PC-3 (cell line): Measurements from ENCODE around the gene NXPE4. TPM values are rescaled to one million over a fixed set of nuclear protein-coding genes. Genes with fewer than 3 reads are reported as not detected.

Source experiments
- ATAC-seq: fragments of 200-7000 bp; cut with Tn5 transposase; 2 replicates; pipeline ENCODE4 v1.9.1; 2020; ENCODE audit warnings: mild to moderate bottlenecking, moderate library complexity
- BruUV-seq: library from RNA; stranded (reverse); fragments of 400-500 nt; replicated peaks from 2 replicates; lab custom pipeline; 2021; lab: Mats Ljungman, UMichigan
- CTCF ChIA-PET: fragments of 300-600 bp; sonication (Branson Sonifier 250); formaldehyde crosslinking; loops from one replicate; lab custom pipeline; 2022; ENCODE audit warnings: antibody characterized with exemption; lab: Charles Lee
- POLR2A ChIA-PET: fragments of 300-600 bp; sonication (Branson Sonifier 250); formaldehyde crosslinking; loops from one replicate; lab custom pipeline; 2022; ENCODE audit warnings: antibody characterized with exemption; ENCODE audit not compliant: unreplicated experiment; lab: Charles Lee
- DNase-seq: peaks from one replicate; pipeline ENCODE4 v3.0.0-alpha.2; 2015
- H2AFZ ChIP-seq: fragments of 300-600 bp; sonication (generic); 2 replicates; pipeline ENCODE4 v1.6.0; 2016; ENCODE audit warnings: antibody characterized with exemption, low read length
- H3F3A ChIP-seq: fragments of 300-600 bp; sonication (generic); one replicate; pipeline ENCODE4 v1.6.0; 2017; ENCODE audit warnings: antibody characterized with exemption, low read length, control low read depth, mild to moderate bottlenecking; ENCODE audit not compliant: unreplicated experiment
- H3K27ac ChIP-seq: fragments of 300-600 bp; sonication (generic); 2 replicates; pipeline ENCODE4 v1.5.1; 2016; ENCODE audit warnings: mild to moderate bottlenecking, low read length
- H3K27me3 ChIP-seq: fragments of 300-600 bp; sonication (generic); 2 replicates; pipeline ENCODE4 v1.6.1; 2016; ENCODE audit warnings: low read length, mixed read lengths
- H3K36me3 ChIP-seq: fragments of 300-600 bp; sonication (generic); 2 replicates; pipeline ENCODE4 v1.6.1; 2016; ENCODE audit warnings: low read depth, mixed run types, low read length, mixed read lengths
- H3K4me1 ChIP-seq: fragments of 300-600 bp; sonication (generic); 2 replicates; pipeline ENCODE4 v1.5.1; 2016; ENCODE audit warnings: low read length; ENCODE audit not compliant: insufficient read depth
- H3K4me2 ChIP-seq: fragments of 300-600 bp; sonication (generic); 2 replicates; pipeline ENCODE4 v1.6.0; 2016; ENCODE audit warnings: low read length
- H3K4me3 ChIP-seq: fragments of 300-600 bp; sonication (generic); 2 replicates; pipeline ENCODE4 v1.5.1; 2016; ENCODE audit warnings: mild to moderate bottlenecking, low read length, mixed read lengths
- H3K79me2 ChIP-seq: fragments of 300-600 bp; sonication (generic); 2 replicates; pipeline ENCODE4 v1.6.1; 2017; ENCODE audit warnings: low read length, mixed read lengths
- H3K9ac ChIP-seq: fragments of 300-600 bp; sonication (generic); 2 replicates; pipeline ENCODE4 v1.6.0; 2016; ENCODE audit warnings: mild to moderate bottlenecking, low read length
- H3K9me2 ChIP-seq: fragments of 300-600 bp; sonication (generic); replicated peaks from 2 replicates; pipeline ENCODE4 v1.6.1; 2016; ENCODE audit warnings: mixed run types, low read length, mixed read lengths
- H3K9me3 ChIP-seq: fragments of 300-600 bp; sonication (generic); 2 replicates; pipeline ENCODE4 v1.6.1; 2016; ENCODE audit warnings: low read length, mixed read lengths
- H4K20me1 ChIP-seq: fragments of 300-600 bp; sonication (generic); 2 replicates; pipeline ENCODE4 v1.6.1; 2016; ENCODE audit warnings: low read length, mixed read lengths
- EZH2 ChIP-seq: fragments of 300-600 bp; sonication (generic); IDR thresholded peaks from one replicate; pipeline ENCODE4 v1.6.1; 2017; ENCODE audit warnings: antibody characterized with exemption, mild to moderate bottlenecking, low read length; ENCODE audit not compliant: unreplicated experiment
- EZH2phosphoT487 ChIP-seq: fragments of 300-600 bp; sonication (generic); IDR thresholded peaks from 2 replicates; pipeline ENCODE4 v1.6.1; 2018; ENCODE audit warnings: mild to moderate bottlenecking, antibody characterized with exemption, low read length, borderline replicate concordance
- intact Hi-C: fragments of 100-400 bp; cut with micrococcal nuclease; formaldehyde crosslinking; loops from 2 replicates; pipeline ENCODE4 v1.9.0; 2023
- total RNA-seq: library from RNA; depleted of rRNA; stranded (reverse); fragments of >200 nt; gene quantifications from 2 replicates; pipeline ENCODE4 v1.2.3, GENCODE V29; 2014
- TF ChIP-seq, protein P1 (sequence below): fragments of 300-600 bp; sonication (generic); conservative IDR thresholded peaks from 2 replicates; pipeline ENCODE4 v1.5.1; 2017; ENCODE audit warnings: antibody characterized with exemption, low read depth, mild to moderate bottlenecking, low read length

The NXPE4 gene
- total RNA-seq, 1 experiment from 2014 or later: not detected

DNA sequence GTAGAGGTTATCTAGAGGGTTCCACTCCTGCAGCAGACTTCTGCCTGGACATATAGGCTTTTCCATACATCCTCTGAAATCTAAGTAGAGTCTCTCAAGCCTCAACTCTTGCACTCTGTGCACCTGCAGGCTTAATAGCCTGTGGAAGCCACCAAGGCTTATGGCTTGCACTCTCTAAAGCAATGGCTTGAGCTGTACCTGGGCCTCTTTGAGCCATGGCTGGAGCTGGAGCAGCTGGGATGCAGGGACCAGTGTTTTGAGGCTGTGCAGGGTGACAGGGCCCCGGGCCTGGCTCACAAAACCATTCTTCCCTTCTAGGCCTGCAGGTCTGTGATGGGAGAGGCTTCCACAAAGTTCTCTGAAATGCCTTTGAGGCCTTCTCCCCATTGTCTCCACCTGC is 2.9 kb upstream of the NXPE4 start:
- BruUV-seq: no TSS peak

DNA sequence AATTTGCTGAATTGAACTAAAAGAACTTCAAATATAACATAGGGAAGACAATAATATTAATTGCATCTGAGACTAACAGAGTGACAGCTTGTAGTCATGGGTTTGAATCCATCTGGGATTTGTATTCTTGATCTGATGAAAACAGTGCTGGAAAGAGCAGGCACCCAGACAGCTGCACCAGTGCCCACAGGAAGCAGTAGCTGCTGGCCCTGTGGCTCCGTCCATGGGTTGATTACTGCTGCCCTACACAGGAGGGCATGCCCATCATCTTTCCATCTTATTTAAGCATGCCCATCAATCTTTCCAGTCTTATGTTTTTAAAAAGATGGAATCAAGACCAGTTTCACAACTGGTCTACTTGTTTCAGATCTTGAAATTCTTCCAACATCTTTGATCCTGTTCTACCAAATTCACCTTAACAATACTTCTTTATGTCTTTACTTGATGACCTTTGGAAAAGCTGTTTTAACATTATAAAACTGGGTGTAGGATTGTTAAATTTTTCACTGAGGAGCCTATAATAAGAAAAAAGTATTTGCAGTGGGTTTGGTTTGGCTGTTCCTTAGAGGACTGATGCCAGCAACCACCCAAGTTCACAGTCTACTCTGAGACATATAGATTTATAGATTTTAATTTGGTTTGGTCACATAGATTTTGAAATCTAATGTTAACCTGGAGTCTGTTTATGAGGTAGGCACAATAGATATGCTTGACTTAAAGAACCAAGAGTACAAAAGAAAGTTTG is 761 bp upstream of the NXPE4 start:
- no peaks in the 10 kb centered on the region for H3K27me3 ChIP-seq
- no peak overlapping the region for H3K27ac ChIP-seq
- H3K36me3 ChIP-seq: no peaks in the 10 kb centered on the region
- no peak overlapping the region for H3K4me2 ChIP-seq
- CTCF ChIA-PET: no interaction called here
- BruUV-seq: no TSS peak
- DNase-seq: no peak
- no peaks in the 10 kb centered on the region for H3F3A ChIP-seq
- no peaks in the 10 kb centered on the region for H3K79me2 ChIP-seq
- POLR2A ChIA-PET: no interaction called here
- H3K4me1 ChIP-seq: no peaks in the 10 kb centered on the region
- H3K9me2 ChIP-seq: no peaks in the 10 kb centered on the region
- intact Hi-C loops: no loop called here
- no peak overlapping the region for H2AFZ ChIP-seq
- H4K20me1 ChIP-seq: no peaks in the 10 kb centered on the region
- H3K9ac ChIP-seq: no peak overlapping the region
- ATAC-seq: no peak
- H3K9me3 ChIP-seq: no peaks in the 10 kb centered on the region
- TF ChIP-seq, protein P1, sequence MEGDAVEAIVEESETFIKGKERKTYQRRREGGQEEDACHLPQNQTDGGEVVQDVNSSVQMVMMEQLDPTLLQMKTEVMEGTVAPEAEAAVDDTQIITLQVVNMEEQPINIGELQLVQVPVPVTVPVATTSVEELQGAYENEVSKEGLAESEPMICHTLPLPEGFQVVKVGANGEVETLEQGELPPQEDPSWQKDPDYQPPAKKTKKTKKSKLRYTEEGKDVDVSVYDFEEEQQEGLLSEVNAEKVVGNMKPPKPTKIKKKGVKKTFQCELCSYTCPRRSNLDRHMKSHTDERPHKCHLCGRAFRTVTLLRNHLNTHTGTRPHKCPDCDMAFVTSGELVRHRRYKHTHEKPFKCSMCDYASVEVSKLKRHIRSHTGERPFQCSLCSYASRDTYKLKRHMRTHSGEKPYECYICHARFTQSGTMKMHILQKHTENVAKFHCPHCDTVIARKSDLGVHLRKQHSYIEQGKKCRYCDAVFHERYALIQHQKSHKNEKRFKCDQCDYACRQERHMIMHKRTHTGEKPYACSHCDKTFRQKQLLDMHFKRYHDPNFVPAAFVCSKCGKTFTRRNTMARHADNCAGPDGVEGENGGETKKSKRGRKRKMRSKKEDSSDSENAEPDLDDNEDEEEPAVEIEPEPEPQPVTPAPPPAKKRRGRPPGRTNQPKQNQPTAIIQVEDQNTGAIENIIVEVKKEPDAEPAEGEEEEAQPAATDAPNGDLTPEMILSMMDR: no peak
- H3K4me3 ChIP-seq: no peak overlapping the region

More for the DNA sequence above, 2.9 kb upstream of the NXPE4 start:
- H3K9me3 ChIP-seq: no peaks in the 10 kb centered on the region
- ATAC-seq (no peak), DNase-seq (no peak)
- H3K4me2 ChIP-seq: no peak overlapping the region
- no peak overlapping the region for H3K9ac ChIP-seq
- no peaks in the 10 kb centered on the region for H3K9me2 ChIP-seq
- no peak overlapping the region for H3K4me3 ChIP-seq
- ChIA-PET POLR2A (no interaction called here), CTCF (no interaction called here)
- H2AFZ ChIP-seq: no peak overlapping the region
- intact Hi-C loops: no loop called here
- H3K79me2 ChIP-seq: no peaks in the 10 kb centered on the region
- TF ChIP-seq EZH2: no peak
- no peak for TF ChIP-seq EZH2phosphoT487
- TF ChIP-seq, protein P1: no peak
- H3K36me3 ChIP-seq: no peaks in the 10 kb centered on the region
- H4K20me1 ChIP-seq: no peaks in the 10 kb centered on the region
- no peaks in the 10 kb centered on the region for H3K27me3 ChIP-seq
- no peak overlapping the region for H3K27ac ChIP-seq
- no peaks in the 10 kb centered on the region for H3K4me1 ChIP-seq
- H3F3A ChIP-seq: no peaks in the 10 kb centered on the region

DNA sequence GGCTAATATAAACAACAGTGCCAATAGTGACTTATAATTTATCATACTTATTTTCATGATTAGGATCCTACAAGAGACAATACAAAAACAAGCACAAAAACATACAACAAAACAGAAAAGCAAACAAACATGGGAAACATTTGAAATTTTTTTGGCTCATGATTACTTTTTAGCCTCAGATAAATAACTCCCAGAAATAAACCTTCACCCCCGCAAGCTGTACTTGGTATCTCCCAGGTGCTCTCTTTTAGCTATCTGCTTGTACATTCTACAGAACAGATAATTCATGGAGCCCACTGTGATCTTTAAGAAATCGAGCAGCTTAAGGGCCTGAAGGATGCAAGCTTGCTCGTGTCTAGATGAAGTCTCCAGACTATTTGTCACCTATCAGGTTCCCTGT is 883 bp downstream of the NXPE4 start:
- H3K36me3 ChIP-seq: no peaks in the 10 kb centered on the region
- H3K4me3 ChIP-seq: no peak overlapping the region
- CTCF ChIA-PET: no interaction called here
- POLR2A ChIA-PET: no interaction called here
- DNase-seq: no peak
- no peak for ATAC-seq
- no peaks in the 10 kb centered on the region for H3K27me3 ChIP-seq
- H3K4me2 ChIP-seq: no peak overlapping the region
- H3K27ac ChIP-seq: no peak overlapping the region
- TF ChIP-seq EZH2phosphoT487 (no peak), EZH2 (no peak)
- TF ChIP-seq, protein P1: no peak
- no peak overlapping the region for H3K9ac ChIP-seq
- BruUV-seq: no TSS peak
- intact Hi-C loops: no loop called here
- H3K9me2 ChIP-seq: no peaks in the 10 kb centered on the region
- H3K4me1 ChIP-seq: no peaks in the 10 kb centered on the region
- H4K20me1 ChIP-seq: no peaks in the 10 kb centered on the region
- no peaks in the 10 kb centered on the region for H3K9me3 ChIP-seq
- no peak overlapping the region for H2AFZ ChIP-seq
- H3F3A ChIP-seq: no peaks in the 10 kb centered on the region
- no peaks in the 10 kb centered on the region for H3K79me2 ChIP-seq
